ENCODE data around the gene NKAIN2.

Gene NKAIN2

DNA sequence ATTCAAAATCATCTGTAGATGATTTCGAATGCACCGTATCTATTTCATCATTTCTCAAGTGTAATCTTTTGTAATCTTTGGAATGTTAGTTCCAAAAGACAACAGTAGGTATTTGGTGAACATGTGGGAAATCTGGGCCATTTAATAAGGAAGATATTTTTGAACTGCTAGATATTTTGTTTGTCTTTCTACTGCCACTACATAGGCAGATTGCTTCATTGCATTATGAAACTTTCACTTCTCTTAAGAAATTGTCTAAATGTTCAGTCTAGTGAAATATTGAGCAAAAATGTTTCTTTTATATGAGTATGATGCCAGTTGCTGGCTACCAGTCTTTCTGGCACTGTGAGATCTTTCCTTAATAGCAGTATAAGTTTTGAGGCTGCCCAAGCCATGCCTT lies 630.8 kb downstream of the NKAIN2 start:
- H3K27ac Mint-ChIP-seq = no peak overlapping the region
- H3K9me3 Mint-ChIP-seq = no peaks in the 10 kb centered on the region
- no peak overlapping the region for H3K4me3 Mint-ChIP-seq
- H3K4me1 Mint-ChIP-seq = peaks cover 7% of the 10 kb centered on the region
- TF ChIP-seq, protein P1, sequence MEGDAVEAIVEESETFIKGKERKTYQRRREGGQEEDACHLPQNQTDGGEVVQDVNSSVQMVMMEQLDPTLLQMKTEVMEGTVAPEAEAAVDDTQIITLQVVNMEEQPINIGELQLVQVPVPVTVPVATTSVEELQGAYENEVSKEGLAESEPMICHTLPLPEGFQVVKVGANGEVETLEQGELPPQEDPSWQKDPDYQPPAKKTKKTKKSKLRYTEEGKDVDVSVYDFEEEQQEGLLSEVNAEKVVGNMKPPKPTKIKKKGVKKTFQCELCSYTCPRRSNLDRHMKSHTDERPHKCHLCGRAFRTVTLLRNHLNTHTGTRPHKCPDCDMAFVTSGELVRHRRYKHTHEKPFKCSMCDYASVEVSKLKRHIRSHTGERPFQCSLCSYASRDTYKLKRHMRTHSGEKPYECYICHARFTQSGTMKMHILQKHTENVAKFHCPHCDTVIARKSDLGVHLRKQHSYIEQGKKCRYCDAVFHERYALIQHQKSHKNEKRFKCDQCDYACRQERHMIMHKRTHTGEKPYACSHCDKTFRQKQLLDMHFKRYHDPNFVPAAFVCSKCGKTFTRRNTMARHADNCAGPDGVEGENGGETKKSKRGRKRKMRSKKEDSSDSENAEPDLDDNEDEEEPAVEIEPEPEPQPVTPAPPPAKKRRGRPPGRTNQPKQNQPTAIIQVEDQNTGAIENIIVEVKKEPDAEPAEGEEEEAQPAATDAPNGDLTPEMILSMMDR (IDR thresholded peaks at IDR 0.05) = no peak
- peaks cover 2% of the 10 kb centered on the region for H3K27me3 Mint-ChIP-seq (ENCODE audit: low read depth, poor library complexity)
- no peak for DNase-seq
- H3K36me3 Mint-ChIP-seq (ENCODE audit: low read depth) = no peaks in the 10 kb centered on the region

DNA sequence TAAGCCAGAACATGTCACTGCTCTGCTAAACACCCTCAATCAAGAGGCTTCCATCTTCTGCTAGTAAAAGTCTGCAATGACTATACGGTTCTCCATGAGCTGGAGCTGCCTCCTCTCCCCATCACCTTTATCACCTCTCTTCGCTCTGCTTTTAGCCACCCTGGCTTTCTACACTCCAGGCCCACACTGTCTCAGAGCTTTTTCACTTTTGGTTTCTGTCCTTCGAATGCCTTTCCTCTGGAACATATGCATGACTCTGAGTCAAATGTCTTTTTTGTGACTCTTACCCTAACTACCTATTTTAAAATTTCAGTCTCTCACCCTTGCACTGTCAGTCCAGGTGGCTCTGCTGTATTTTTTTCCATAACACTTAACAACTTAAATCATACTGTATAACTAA lies 633.1 kb downstream of the NKAIN2 start:
- Mint-ChIP-seq H3K4me3 (no peak overlapping the region), H3K27ac (no peak overlapping the region), H3K36me3 (ENCODE audit: low read depth) (no peaks in the 10 kb centered on the region), H3K27me3 (ENCODE audit: low read depth, poor library complexity) (peaks cover 2% of the 10 kb centered on the region), H3K9me3 (no peaks in the 10 kb centered on the region), H3K4me1 (peaks cover 7% of the 10 kb centered on the region)
- TF ChIP-seq, protein P1 (IDR thresholded peaks at IDR 0.05) = no peak
- DNase-seq = no peak

DNA sequence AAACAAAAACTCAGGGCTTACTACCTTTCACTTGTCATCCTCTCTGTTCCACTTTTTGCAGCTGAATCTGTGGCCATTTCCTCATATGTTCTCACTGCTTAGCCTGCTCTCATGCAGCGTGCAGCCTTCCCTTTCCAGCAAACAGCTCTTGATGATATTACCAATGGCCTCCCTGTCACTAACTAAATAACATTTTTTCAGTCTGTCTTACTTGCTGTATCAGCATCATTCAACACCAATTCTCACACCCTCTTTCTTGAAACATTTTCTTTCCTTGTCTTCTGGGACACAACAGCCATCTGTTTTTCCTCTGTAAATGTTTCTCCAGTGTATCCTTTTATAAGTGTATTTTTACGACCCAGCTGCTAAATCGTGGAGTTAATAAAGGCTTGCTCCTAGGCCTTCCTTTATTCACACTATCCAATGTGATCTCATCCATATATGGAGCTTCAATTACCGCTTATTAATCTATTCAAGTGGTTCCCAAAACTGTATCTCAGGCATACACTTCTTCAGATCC lies 634.9 kb downstream of the NKAIN2 start:
- TF ChIP-seq, protein P1 (IDR thresholded peaks at IDR 0.05) = no peak
- H3K27me3 Mint-ChIP-seq (ENCODE audit: low read depth, poor library complexity) = peaks cover 2% of the 10 kb centered on the region
- H3K4me1 Mint-ChIP-seq = peaks cover 6% of the 10 kb centered on the region
- H3K36me3 Mint-ChIP-seq (ENCODE audit: low read depth) = no peaks in the 10 kb centered on the region
- no peak overlapping the region for H3K27ac Mint-ChIP-seq
- H3K9me3 Mint-ChIP-seq = no peaks in the 10 kb centered on the region
- no peak for DNase-seq
- no peak overlapping the region for H3K4me3 Mint-ChIP-seq

DNA sequence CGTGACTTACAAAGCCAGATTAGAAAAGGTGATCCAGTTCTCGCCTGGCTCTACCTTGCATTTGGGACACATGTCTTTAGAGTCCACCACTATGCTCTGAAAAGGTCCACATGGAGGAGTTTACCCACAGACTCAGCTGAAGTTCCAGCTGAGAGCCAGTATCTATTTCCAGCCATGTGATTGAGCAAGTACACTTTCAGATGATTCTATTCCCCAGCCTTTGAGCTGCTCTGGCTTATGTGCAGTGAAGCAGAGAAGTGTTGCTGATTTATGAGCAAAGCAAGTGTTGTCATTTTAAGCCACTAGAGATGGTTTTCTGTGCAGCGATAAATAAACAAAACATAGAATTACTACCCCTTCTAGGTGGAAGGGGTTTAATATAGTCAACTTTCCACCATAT lies 637.8 kb downstream of the NKAIN2 start:
- DNase-seq = no peak
- H3K27me3 Mint-ChIP-seq (ENCODE audit: low read depth, poor library complexity) = peaks cover 1% of the 10 kb centered on the region
- no peaks in the 10 kb centered on the region for H3K4me1 Mint-ChIP-seq
- no peak overlapping the region for H3K4me3 Mint-ChIP-seq
- TF ChIP-seq, protein P1 (IDR thresholded peaks at IDR 0.05) = no peak
- no peaks in the 10 kb centered on the region for H3K9me3 Mint-ChIP-seq
- H3K36me3 Mint-ChIP-seq (ENCODE audit: low read depth) = no peaks in the 10 kb centered on the region
- no peak overlapping the region for H3K27ac Mint-ChIP-seq

DNA sequence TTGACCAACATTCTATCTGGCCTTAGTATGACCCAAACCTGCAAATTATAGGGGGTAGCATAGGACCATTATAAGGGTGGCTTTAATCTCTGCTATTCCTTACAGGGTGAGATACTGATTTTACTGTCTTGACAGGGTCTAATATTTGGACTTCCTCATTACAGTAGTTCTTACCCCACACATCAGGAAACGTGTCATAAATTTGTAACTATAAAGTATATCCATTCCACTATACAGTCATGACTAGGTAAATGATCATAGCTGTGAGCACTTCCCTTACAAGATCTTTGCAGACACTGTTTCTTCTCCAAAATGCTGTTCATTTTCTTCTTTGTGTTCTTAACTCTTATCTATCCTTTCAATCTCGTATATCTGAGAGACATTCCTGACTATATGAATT lies 639.9 kb downstream of the NKAIN2 start:
- Mint-ChIP-seq H3K9me3 (no peaks in the 10 kb centered on the region), H3K4me3 (no peak overlapping the region), H3K27me3 (ENCODE audit: low read depth, poor library complexity) (no peaks in the 10 kb centered on the region), H3K36me3 (ENCODE audit: low read depth) (no peaks in the 10 kb centered on the region), H3K4me1 (no peaks in the 10 kb centered on the region), H3K27ac (no peak overlapping the region)
- DNase-seq = no peak
- TF ChIP-seq, protein P1 (IDR thresholded peaks at IDR 0.05) = no peak

DNA sequence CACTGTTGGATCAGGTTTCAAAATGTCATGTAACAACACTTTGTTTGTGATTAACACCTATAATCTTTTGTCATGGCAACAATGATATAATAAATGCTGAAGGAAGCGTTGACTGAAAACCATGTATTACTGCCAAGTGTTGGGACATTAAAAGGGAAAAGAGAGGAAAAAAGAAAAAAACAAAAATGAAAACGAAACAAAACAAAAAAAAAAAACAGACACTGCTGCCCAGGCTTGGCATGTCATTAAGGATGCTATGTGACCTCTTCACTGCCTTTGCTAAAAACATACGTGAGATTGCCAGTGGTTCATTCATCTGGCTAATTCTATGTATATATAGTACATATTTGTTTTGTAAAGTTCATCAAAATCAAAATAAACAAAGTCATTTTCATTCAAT lies 641.9 kb downstream of the NKAIN2 start:
- Mint-ChIP-seq H3K4me3 (no peak overlapping the region), H3K27ac (no peak overlapping the region), H3K9me3 (no peaks in the 10 kb centered on the region), H3K36me3 (ENCODE audit: low read depth) (no peaks in the 10 kb centered on the region), H3K4me1 (no peaks in the 10 kb centered on the region), H3K27me3 (ENCODE audit: low read depth, poor library complexity) (no peaks in the 10 kb centered on the region)
- TF ChIP-seq, protein P1 (IDR thresholded peaks at IDR 0.05) = no peak
- no peak for DNase-seq
